ENCODE results near the gene ESPL1. TPM values are rescaled to one million over a fixed set of nuclear protein-coding genes. Genes with fewer than 3 reads are reported as not detected.

Gene ESPL1
- total and polyA plus RNA-seq, 2 of the 13 experiments (the other 11 are each of a cell fraction or from before 2014, with no cell fraction given) = 5.8 to 11.5 TPM

DNA sequence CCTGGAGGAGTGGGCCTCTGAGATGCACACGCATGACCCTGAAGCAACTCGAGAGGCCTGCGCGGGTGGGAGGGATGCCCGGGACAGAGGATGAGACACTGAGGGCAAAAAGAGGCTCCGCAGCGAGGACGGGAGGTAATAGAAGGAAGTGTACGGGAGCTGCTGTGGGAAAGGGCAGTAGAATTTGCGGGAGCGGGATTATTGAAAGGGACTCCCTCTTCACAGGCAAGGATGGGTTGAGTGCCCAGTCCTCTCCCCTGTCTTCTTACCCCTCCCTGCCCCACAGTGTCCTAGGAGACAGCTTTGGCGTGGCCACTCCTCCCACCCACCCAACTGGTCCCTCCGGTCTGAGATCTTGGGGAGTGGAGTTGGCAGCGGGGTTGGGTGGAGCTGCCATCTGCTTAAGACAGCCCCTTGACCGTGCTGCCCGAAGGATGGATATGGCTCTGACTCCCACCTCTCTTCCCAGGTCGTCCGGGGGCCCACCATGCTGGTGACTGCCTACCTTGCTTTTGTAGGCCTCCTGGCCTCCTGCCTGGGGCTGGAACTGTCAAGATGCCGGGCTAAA lies 15.7 kb upstream of the ESPL1 start (continued):
- TF ChIP-seq, protein P1, sequence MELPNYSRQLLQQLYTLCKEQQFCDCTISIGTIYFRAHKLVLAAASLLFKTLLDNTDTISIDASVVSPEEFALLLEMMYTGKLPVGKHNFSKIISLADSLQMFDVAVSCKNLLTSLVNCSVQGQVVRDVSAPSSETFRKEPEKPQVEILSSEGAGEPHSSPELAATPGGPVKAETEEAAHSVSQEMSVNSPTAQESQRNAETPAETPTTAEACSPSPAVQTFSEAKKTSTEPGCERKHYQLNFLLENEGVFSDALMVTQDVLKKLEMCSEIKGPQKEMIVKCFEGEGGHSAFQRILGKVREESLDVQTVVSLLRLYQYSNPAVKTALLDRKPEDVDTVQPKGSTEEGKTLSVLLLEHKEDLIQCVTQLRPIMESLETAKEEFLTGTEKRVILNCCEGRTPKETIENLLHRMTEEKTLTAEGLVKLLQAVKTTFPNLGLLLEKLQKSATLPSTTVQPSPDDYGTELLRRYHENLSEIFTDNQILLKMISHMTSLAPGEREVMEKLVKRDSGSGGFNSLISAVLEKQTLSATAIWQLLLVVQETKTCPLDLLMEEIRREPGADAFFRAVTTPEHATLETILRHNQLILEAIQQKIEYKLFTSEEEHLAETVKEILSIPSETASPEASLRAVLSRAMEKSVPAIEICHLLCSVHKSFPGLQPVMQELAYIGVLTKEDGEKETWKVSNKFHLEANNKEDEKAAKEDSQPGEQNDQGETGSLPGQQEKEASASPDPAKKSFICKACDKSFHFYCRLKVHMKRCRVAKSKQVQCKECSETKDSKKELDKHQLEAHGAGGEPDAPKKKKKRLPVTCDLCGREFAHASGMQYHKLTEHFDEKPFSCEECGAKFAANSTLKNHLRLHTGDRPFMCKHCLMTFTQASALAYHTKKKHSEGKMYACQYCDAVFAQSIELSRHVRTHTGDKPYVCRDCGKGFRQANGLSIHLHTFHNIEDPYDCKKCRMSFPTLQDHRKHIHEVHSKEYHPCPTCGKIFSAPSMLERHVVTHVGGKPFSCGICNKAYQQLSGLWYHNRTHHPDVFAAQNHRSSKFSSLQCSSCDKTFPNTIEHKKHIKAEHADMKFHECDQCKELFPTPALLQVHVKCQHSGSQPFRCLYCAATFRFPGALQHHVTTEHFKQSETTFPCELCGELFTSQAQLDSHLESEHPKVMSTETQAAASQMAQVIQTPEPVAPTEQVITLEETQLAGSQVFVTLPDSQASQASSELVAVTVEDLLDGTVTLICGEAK (IDR thresholded peaks at IDR 0.05) = no peak
- TF ChIP-seq, protein P1 (CRISPR knock-in tag; IDR thresholded peaks at IDR 0.05) = 0 out of 2 replicates have a peak, but pooled peaks have one; percentile 2
- TF ChIP-seq, protein P2, sequence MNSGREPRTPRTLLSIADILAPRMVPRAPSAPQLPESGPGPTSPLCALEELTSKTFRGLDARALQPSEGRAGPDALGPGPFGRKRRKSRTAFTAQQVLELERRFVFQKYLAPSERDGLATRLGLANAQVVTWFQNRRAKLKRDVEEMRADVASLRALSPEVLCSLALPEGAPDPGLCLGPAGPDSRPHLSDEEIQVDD (CRISPR knock-in tag; IDR thresholded peaks at IDR 0.05; ENCODE audit: borderline replicate concordance) = 0 out of 2 replicates have a peak, but pooled peaks have one; percentile 56
- TF ChIP-seq KLF13 (CRISPR knock-in tag; IDR thresholded peaks at IDR 0.05) (0 out of 2 replicates have a peak, but pooled peaks have one; percentile 45), SMAD3 (CRISPR knock-in tag; IDR thresholded peaks at IDR 0.05) (peak; percentile 24; the same call in 1 of the 2 replicates), RBM39 (IDR thresholded peaks at IDR 0.05; ENCODE audit: low read depth, low read length, poor library complexity, severe bottlenecking) (peak; percentile 0), FOSL2 (CRISPR knock-in tag; IDR thresholded peaks at IDR 0.05) (peak; percentile 3; the same call in 1 of the 2 replicates), ZFY (CRISPR knock-in tag; IDR thresholded peaks at IDR 0.05) (peak; percentile 44; the same call in 1 of the 2 replicates), HOXA9 (CRISPR knock-in tag; IDR thresholded peaks at IDR 0.05; ENCODE audit: borderline replicate concordance) (0 out of 2 replicates have a peak, but pooled peaks have one; percentile 10), HOXD1 (CRISPR knock-in tag; IDR thresholded peaks at IDR 0.05) (peak; percentile 8; the same call in 1 of the 2 replicates), ZNF296 (CRISPR knock-in tag; conservative IDR thresholded peaks at IDR 0.05) (0 out of 2 replicates have a peak, but pooled peaks have one; percentile 74), ZBTB7A (CRISPR knock-in tag; IDR thresholded peaks at IDR 0.05) (peak; percentile 13; the same call in 1 of the 2 replicates), KDM5A (IDR thresholded peaks at IDR 0.05; ENCODE audit: borderline replicate concordance, low read length) (0 out of 2 replicates have a peak, but pooled peaks have one; percentile 3), TAF15 (IDR thresholded peaks at IDR 0.05; ENCODE audit: low read depth, low read length, poor library complexity, severe bottlenecking) (peak; percentile 5)
- TF ChIP-seq, protein P3, sequence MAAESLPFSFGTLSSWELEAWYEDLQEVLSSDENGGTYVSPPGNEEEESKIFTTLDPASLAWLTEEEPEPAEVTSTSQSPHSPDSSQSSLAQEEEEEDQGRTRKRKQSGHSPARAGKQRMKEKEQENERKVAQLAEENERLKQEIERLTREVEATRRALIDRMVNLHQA (CRISPR knock-in tag; IDR thresholded peaks at IDR 0.05) = no peak
- TF ChIP-seq, protein P4, sequence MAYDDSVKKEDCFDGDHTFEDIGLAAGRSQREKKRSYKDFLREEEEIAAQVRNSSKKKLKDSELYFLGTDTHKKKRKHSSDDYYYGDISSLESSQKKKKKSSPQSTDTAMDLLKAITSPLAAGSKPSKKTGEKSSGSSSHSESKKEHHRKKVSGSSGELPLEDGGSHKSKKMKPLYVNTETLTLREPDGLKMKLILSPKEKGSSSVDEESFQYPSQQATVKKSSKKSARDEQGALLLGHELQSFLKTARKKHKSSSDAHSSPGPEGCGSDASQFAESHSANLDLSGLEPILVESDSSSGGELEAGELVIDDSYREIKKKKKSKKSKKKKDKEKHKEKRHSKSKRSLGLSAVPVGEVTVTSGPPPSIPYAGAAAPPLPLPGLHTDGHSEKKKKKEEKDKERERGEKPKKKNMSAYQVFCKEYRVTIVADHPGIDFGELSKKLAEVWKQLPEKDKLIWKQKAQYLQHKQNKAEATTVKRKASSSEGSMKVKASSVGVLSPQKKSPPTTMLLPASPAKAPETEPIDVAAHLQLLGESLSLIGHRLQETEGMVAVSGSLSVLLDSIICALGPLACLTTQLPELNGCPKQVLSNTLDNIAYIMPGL (CRISPR knock-in tag; IDR thresholded peaks at IDR 0.05; ENCODE audit: borderline replicate concordance in 1 of 2, low read depth in 1 of 2) = peak in 1 of 2 experiments; percentile 2; a peak in 1 of 4 replicates

Measured in HepG2 (cell line).